Loucy (cell line): ENCODE measurements around the gene COL23A1.

Experiments used
- CTCF ChIP-seq: fragments of 200-600 bp; sonication (generic); conservative IDR thresholded peaks from 2 replicates; pipeline ENCODE4 v1.5.1; 2014; ENCODE audit warnings: mild to moderate bottlenecking, antibody characterized with exemption, low read length
- EZH2phosphoT487 ChIP-seq: fragments of 200-600 bp; IDR thresholded peaks from 2 replicates; pipeline ENCODE4 v1.6.1; 2018; ENCODE audit warnings: antibody characterized with exemption, mild to moderate bottlenecking, moderate library complexity, borderline replicate concordance

GRCh38 chr5:178511172-178511571, 79.0 kb downstream of the COL23A1 start:
- no peak for TF ChIP-seq CTCF
- no peak for TF ChIP-seq EZH2phosphoT487
